Activated T-cell treated with anti-CD3 and anti-CD28 coated beads, Interleukin-2, amount 50 U/mL, for 72 hours (primary cell): ENCODE results near the gene CGB3. TPM values are rescaled to one million over a fixed set of nuclear protein-coding genes. Genes with fewer than 3 reads are reported as not detected.

Source experiments
- ATAC-seq, 2 donors: fragments of 150-1000 bp; cut with Tn5 transposase; replicated peaks in 1 of 2; 2 replicates each; pipeline ENCODE4 v1.10.0; 2021; ENCODE audit warnings: moderate library complexity in 2 of 2, mild to moderate bottlenecking in 1 of 2
- DNase-seq, 2 donors: peaks; one replicate each; pipeline ENCODE4 v3.0.0; 2021 to 2022; ENCODE audit warnings: mixed read lengths in 1 of 2
- H3K27ac Mint-ChIP-seq: one replicate; pipeline ENCODE4 v1.8.0; 2022; ENCODE audit warnings: mild to moderate bottlenecking, moderate library complexity, mixed read lengths
- H3K27me3 Mint-ChIP-seq: one replicate; pipeline ENCODE4 v1.8.0; 2022; ENCODE audit warnings: low read depth, mixed read lengths
- H3K36me3 Mint-ChIP-seq, 2 donors: one replicate each; pipeline ENCODE4 v1.8.0; 2022; ENCODE audit warnings: mixed read lengths in 2 of 2, mild to moderate bottlenecking in 1 of 2; ENCODE audit not compliant: insufficient read depth in 2 of 2
- H3K4me1 Mint-ChIP-seq: one replicate; pipeline ENCODE4 v1.8.0; 2022; ENCODE audit warnings: low read depth, mixed read lengths
- H3K4me3 Mint-ChIP-seq, 2 donors: one replicate each; pipeline ENCODE4 v1.8.0; 2022; ENCODE audit warnings: mild to moderate bottlenecking in 2 of 2, mixed read lengths in 2 of 2, moderate library complexity in 2 of 2
- H3K9me3 Mint-ChIP-seq, 2 donors: one replicate each; pipeline ENCODE4 v1.8.0; 2022; ENCODE audit warnings: mixed read lengths in 2 of 2
- total RNA-seq, 2 donors: library from RNA; stranded (reverse); gene quantifications; one replicate each; pipeline ENCODE4 v1.2.3, GENCODE V29; 2022

The CGB3 gene
- total RNA-seq, 2 donors from 2014 or later: not detected

DNA sequence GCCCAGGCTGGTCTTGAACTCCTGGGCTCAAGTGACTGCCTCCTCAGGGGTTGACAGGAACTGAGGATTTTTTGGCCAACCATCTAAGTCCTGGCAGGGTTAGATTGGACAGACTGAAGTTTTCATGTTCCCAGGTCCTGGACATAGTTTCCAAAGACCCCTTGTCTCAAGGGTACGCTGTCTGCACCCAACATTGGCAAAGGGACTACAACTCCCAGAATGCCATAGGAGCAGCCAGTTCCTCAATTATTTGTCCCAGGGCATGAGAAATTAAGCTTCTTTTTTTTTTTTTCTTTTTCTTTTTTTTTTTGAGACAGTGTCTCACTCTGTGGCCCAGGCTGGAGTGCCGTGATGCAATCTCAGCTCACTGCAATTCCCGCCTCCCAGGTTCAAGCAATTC is 37.9 kb downstream of the CGB3 start:
- Mint-ChIP-seq H3K4me3 (no peak overlapping the region), H3K4me1 (peaks cover 20% of the 10 kb centered on the region), H3K9me3 (no peaks in the 10 kb centered on the region), H3K27ac (no peak overlapping the region), H3K27me3 (no peaks in the 10 kb centered on the region), H3K36me3 (peaks cover 3 to 5% of the 10 kb centered on the region in 2 donors)
- DNase-seq (no peak), ATAC-seq (no peak)

DNA sequence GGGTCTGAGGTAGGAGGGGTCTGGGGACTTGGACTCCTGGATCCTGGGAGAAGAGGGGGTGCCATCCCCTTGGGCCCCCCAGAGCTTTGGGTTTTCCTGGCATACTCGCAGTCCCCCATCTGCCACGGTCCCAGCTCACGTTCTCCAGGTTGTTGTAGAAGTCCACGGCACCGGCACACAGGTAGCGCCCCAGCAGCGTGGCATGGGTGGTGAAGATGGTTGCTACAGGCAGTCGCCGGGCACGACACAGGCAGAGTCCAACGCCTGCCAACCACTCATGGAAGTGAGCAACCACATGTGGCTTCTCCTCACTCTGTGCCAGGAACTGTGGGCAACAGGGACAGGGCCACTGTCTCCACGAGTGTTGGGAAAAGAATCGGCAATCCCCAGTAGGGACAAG is 38.4 kb downstream of the CGB3 start:
- no peaks in the 10 kb centered on the region for H3K9me3 Mint-ChIP-seq
- peaks cover 3 to 5% of the 10 kb centered on the region in 2 donors for H3K36me3 Mint-ChIP-seq
- no peak overlapping the region for H3K4me3 Mint-ChIP-seq
- no peak overlapping the region for H3K27ac Mint-ChIP-seq
- DNase-seq: no peak
- H3K4me1 Mint-ChIP-seq: peaks cover 15% of the 10 kb centered on the region
- ATAC-seq: no peak
- H3K27me3 Mint-ChIP-seq: no peaks in the 10 kb centered on the region

DNA sequence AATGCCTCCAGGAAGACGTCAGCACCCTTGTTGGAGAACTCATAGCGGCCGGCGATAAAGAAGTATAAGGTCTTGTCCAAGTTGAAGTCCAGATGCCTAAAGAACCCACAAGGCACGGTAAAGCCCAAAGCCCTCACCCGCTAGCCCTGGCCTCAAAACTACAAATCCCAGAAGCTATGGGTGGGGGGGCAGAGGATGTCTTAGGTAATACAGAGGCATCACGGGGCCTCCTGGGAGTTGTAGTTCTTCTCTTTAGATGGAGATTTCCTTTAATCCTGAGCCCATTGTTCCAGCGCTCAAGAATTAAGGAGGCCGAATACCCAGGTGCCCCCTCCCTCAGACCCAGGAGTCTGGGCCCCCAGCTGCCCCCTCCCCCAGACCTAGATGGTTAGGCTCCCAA is 41.9 kb downstream of the CGB3 start:
- Mint-ChIP-seq H3K36me3 (peaks cover 0 to 4% of the 10 kb centered on the region in 2 donors), H3K4me1 (peaks cover 3% of the 10 kb centered on the region), H3K4me3 (no peak overlapping the region), H3K9me3 (no peaks in the 10 kb centered on the region), H3K27ac (no peak overlapping the region), H3K27me3 (no peaks in the 10 kb centered on the region)
- no peak for ATAC-seq
- DNase-seq: no peak

DNA sequence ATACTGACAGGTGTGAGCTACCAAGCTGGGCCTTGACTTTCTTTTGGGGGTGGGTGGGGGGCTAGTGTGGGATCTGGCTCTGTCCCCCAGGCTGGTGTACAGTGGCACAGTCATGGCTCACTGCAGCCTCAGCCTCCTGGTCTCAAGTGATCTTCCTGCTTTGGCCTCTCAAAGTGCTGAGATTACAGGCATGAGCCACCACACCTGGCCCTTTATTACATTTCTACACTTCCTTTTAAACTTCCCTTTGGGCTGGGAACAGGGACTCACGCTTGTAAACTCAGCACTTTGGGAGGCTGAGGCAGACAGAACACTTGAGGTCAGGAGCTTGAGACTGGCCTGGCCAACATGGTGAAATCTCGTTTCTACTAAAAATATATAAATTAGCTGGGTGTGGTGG is 47.1 kb downstream of the CGB3 start:
- Mint-ChIP-seq H3K27ac (no peak overlapping the region), H3K4me3 (no peak overlapping the region), H3K27me3 (no peaks in the 10 kb centered on the region), H3K9me3 (no peaks in the 10 kb centered on the region), H3K4me1 (peaks cover 10% of the 10 kb centered on the region), H3K36me3 (peaks cover 2 to 5% of the 10 kb centered on the region in 2 donors)
- DNase-seq: no peak
- ATAC-seq: no peak

DNA sequence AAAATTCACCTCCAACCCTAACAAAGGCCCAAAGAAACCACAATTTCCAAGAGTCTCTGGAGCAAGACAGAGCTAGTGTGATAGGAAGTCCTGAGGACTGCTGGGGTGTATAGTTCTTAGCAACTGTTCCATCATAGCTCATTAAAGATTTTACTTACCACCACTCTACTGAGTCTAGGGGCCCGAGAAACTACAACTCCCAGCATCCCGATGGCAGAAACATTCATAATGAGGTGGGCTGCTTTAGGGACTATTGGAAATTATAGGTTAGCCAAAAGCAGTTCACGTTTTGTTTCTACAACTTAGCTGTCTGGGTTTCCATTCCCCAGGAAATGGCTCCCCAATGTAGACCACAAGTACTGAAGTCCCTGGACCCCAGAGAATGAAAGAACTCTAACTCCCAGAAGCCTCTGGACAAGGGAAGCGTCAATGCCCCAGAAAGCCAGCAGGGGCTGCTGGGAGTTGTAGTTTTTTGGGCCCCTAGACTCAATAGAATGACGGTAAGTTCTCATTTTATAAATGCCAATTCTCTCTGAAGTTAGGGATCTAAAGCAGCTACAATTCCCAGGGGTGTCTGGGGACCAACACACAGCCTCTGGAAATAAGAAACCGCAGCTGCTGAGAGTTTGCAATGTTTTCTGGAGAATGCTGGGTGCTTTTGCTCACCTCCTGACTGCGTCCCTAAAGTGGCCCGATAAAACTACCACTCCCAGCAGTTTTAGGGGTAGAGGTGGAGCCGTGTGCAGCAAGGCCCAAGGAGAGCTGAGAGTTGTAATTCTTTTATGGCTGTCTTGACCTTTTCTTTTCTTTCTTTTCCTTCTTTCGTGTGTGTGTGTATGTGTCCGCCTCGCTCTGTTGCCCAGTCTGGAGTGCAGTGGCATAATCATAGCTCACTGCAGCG is 47.9 kb downstream of the CGB3 start:
- Mint-ChIP-seq H3K27me3 (no peaks in the 10 kb centered on the region), H3K4me1 (peaks cover 10% of the 10 kb centered on the region), H3K27ac (no peak overlapping the region), H3K4me3 (no peak overlapping the region), H3K9me3 (no peaks in the 10 kb centered on the region), H3K36me3 (peaks cover 2 to 5% of the 10 kb centered on the region in 2 donors)
- DNase-seq: peak in 1 of 2 donors; percentile 52
- ATAC-seq: peak; percentile 57 to 74

Other genes starting within 250 kb of the CGB3 start
- 10 to 100 TPM; 42.1 to 49.5 TPM for gene BCAT2, start 213.3 kb downstream of the CGB3 start, total RNA-seq
- 1 to 10 TPM; 2.0 to 3.2 TPM for gene HSD17B14, start 187.8 kb downstream of the CGB3 start, total RNA-seq
- gene PLEKHA4, start 155.7 kb downstream of the CGB3 start, total RNA-seq: 10 to 100 TPM; 16.2 to 24.5 TPM
- gene PPP1R15A, start 151.9 kb downstream of the CGB3 start, total RNA-seq: 100 to 1,000 TPM; 130 to 153 TPM
- 1 to 10 TPM in 1 of 2 donors, under 1 TPM in 1; 0.79 to 3.3 TPM for gene TULP2, start 125.6 kb downstream of the CGB3 start, total RNA-seq
- gene NUCB1, start 124.0 kb downstream of the CGB3 start, total RNA-seq: 100 to 1,000 TPM; 168 to 183 TPM
- gene DHDH, start 90.6 kb downstream of the CGB3 start, total RNA-seq: 1 to 10 TPM; 3.2 to 3.6 TPM
- 100 to 1,000 TPM; 318 to 448 TPM for gene BAX, start 69.5 kb downstream of the CGB3 start, total RNA-seq
- 100 to 1,000 TPM; 681 to 811 TPM for gene FTL, start 59.0 kb downstream of the CGB3 start, total RNA-seq
- gene GYS1, start 31.0 kb downstream of the CGB3 start, total RNA-seq: 10 to 100 TPM; 25.9 to 29.4 TPM
- 10 to 100 TPM; 83.4 to 92.5 TPM for gene RUVBL2, start 30.4 kb downstream of the CGB3 start, total RNA-seq
- not detected for gene LHB, start 7.2 kb downstream of the CGB3 start, total RNA-seq
- gene CGB2, start 7.6 kb upstream of the CGB3 start, total RNA-seq: 1 to 10 TPM in 1 of 2 donors, not detected in 1; 1.4 TPM
- not detected for gene CGB1, start 12.6 kb upstream of the CGB3 start, total RNA-seq
- gene CGB5, start 19.5 kb upstream of the CGB3 start, total RNA-seq: not detected
- gene CGB8, start 24.8 kb upstream of the CGB3 start, total RNA-seq: not detected
- gene CGB7, start 33.4 kb upstream of the CGB3 start, total RNA-seq: not detected
- not detected for gene NTF4, start 40.5 kb upstream of the CGB3 start, total RNA-seq
- gene KCNA7, start 48.4 kb upstream of the CGB3 start, total RNA-seq: not detected
- gene SNRNP70, start 61.1 kb upstream of the CGB3 start, total RNA-seq: 100 to 1,000 TPM; 165 to 175 TPM
- 1 to 10 TPM; 5.1 to 7.7 TPM for gene LIN7B, start 90.0 kb upstream of the CGB3 start, total RNA-seq
- gene C19orf73, start 94.8 kb upstream of the CGB3 start, total RNA-seq: 1 to 10 TPM; 2.2 to 2.9 TPM
- 1 to 10 TPM; 6.2 to 9.0 TPM for gene PPFIA3, start 95.2 kb upstream of the CGB3 start, total RNA-seq
- gene HRC, start 131.1 kb upstream of the CGB3 start, total RNA-seq: not detected
- 1 to 10 TPM in 1 of 2 donors, under 1 TPM in 1; 0.96 to 1.5 TPM for gene TRPM4, start 133.5 kb upstream of the CGB3 start, total RNA-seq